GM18868 (cell line): ENCODE data around the gene RHOH.
"Not testable (repeated sequence)": the region's sequence is repeated elsewhere in the genome, so short reads cannot be mapped to it uniquely, and the experiment has no call there.

ENCODE experiments used
- ATAC-seq: cut with Tn5 transposase; IDR thresholded peaks from one replicate; pipeline ENCODE4 v1.9.1; 2021; ENCODE audit warnings: mild to moderate bottlenecking, moderate library complexity; ENCODE audit not compliant: unreplicated experiment

Gene RHOH

GRCh38 chr4:40256817-40257216 lies 60.0 kb downstream of the RHOH start:
- ATAC-seq: no peak

- ATAC-seq: no peak
These were observed 61.8 kb downstream of the RHOH start for GRCh38 chr4:40258627-40259026.

- no peak for ATAC-seq
These were observed 64.6 kb downstream of the RHOH start for GRCh38 chr4:40261231-40262076.

- ATAC-seq: no peak
These were observed 65.3 kb downstream of the RHOH start for GRCh38 chr4:40262077-40262528.

- no peak for ATAC-seq
These were observed 66.0 kb downstream of the RHOH start for GRCh38 chr4:40262861-40263260.

- ATAC-seq: no peak
These were observed 67.7 kb downstream of the RHOH start for GRCh38 chr4:40264497-40264896.

- ATAC-seq: peak; percentile 81
These were observed 68.4 kb downstream of the RHOH start for GRCh38 chr4:40264995-40265909.

GRCh38 chr4:40265910-40266274 lies 69.1 kb downstream of the RHOH start:
- ATAC-seq: peak; percentile 15

- no peak for ATAC-seq
These were observed 72.3 kb downstream of the RHOH start for GRCh38 chr4:40269133-40269532.

- no peak for ATAC-seq
These were observed 73.8 kb downstream of the RHOH start for GRCh38 chr4:40270609-40271008.

GRCh38 chr4:40275065-40275730 lies 78.4 kb downstream of the RHOH start:
- ATAC-seq: no peak

- no peak for ATAC-seq
These were observed 79.7 kb downstream of the RHOH start for GRCh38 chr4:40276546-40276945.

- no peak for ATAC-seq
These were observed 83.8 kb downstream of the RHOH start for GRCh38 chr4:40280586-40280985.

GRCh38 chr4:40281099-40281498 lies 84.3 kb downstream of the RHOH start:
- no peak for ATAC-seq

- ATAC-seq: no peak
These were observed 85.1 kb downstream of the RHOH start for GRCh38 chr4:40281913-40282312.

GRCh38 chr4:40282857-40283256 lies 86.0 kb downstream of the RHOH start:
- ATAC-seq: not testable (repeated sequence)

GRCh38 chr4:40283413-40283812 lies 86.6 kb downstream of the RHOH start:
- no peak for ATAC-seq

- no peak for ATAC-seq
These were observed 87.1 kb downstream of the RHOH start for GRCh38 chr4:40283968-40284367.

- no peak for ATAC-seq
These were observed 88.9 kb downstream of the RHOH start for GRCh38 chr4:40285692-40286091.

GRCh38 chr4:40288566-40288965 lies 91.7 kb downstream of the RHOH start:
- ATAC-seq: no peak
